Measurements from ENCODE around the gene TF. TPM values are rescaled to one million over a fixed set of nuclear protein-coding genes. Genes with fewer than 3 reads are reported as not detected.

The TF gene
- polyA plus RNA-seq, 1 donor (not counting 4 experiments of a cell fraction or from before 2014, with no cell fraction given) = 0.30 TPM

DNA sequence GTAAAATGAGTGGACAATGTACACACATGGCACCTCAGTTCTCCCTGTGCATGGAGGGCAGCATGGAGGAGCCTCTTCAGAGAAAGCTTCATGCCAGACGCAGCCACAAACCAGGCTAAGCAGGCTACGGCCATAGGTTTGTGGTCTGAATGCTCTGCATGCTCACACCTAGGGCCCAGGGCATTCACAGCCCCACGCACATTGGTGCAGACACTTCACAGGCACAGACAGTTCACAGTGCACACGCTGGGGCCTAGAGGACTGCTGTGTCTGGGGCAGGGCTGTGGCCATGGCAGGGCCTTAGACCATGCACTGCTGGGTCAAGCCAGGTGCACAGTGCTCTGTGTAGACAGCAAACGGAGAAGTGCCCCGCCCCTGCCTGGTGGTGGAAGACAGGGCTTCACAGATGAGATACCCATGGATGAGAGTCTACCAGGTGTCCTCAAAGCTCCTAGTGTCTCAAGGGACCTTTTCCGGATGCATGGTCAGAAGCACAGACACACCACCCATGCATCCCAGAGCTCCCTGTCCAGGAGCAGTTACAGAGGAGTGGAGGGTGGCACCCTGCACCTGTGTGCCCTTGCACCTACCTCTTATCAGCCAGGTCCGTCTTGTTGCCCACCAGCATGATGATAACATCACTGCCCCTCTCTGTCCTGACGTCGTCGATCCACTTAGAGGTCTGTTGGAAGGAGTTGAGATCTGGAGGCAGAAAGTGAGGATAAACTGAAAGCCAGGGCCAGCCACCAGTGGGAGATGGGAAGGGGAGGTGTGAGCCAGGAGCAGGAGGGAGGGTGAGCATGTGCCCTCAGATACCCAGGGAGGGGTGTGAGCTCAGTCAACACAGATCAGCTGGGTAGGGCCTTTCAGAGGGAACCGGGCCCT, 93.0 kb downstream of the TF start:
- Histone ChIP-seq H3K4me2 (ENCODE audit: control insufficient read depth, extremely low read depth, insufficient read depth, low read depth, low read length) (no peak overlapping the region), H3K9ac (ENCODE audit: control insufficient read depth, extremely low read depth, insufficient read depth, low read length) (no peak overlapping the region), H3K27me3 (ENCODE audit: control insufficient read depth, extremely low read depth, insufficient read depth, low read length) (no peaks in the 10 kb centered on the region), H3K4me1 (ENCODE audit: control insufficient read depth, extremely low read depth, insufficient read depth, low read length) (no peaks in the 10 kb centered on the region), H3K79me2 (ENCODE audit: control insufficient read depth, insufficient read depth, low read length) (no peaks in the 10 kb centered on the region), H4K20me1 (ENCODE audit: control insufficient read depth, extremely low read depth, insufficient read depth, low read length) (no peaks in the 10 kb centered on the region), H3K9me3 (ENCODE audit: control insufficient read depth, low read depth, low read length) (no peaks in the 10 kb centered on the region), H3K27ac (ENCODE audit: control insufficient read depth, insufficient read depth, low read length) (no peak overlapping the region), H3K36me3 (ENCODE audit: control insufficient read depth in 2 of 2, extremely low read depth in 1 of 2, insufficient read depth in 2 of 2, low read length in 2 of 2) (no peaks in the 10 kb centered on the region), H2AFZ (ENCODE audit: control insufficient read depth, low read length) (no peak overlapping the region), H3K4me3 (ENCODE audit: control insufficient read depth in 2 of 3, extremely low read depth in 1 of 3, insufficient read depth in 2 of 3, low read depth in 1 of 3, low read length in 3 of 3) (no peak overlapping the region), H3K9me1 (ENCODE audit: control insufficient read depth, extremely low read depth, insufficient read depth, low read length) (no peaks in the 10 kb centered on the region)
- FAIRE-seq (no peak), DNase-seq (ENCODE audit: low read depth, low spot score) (no peak)
- dilution Hi-C loops (cut with MboI; ENCODE audit: extremely low pct_ligation_motif_present, low sequenced_read_pairs) = no loop called here
- TF ChIP-seq EZH2 (IDR thresholded peaks at IDR 0.05; ENCODE audit: low read length) = no peak
- TF ChIP-seq, protein P1, sequence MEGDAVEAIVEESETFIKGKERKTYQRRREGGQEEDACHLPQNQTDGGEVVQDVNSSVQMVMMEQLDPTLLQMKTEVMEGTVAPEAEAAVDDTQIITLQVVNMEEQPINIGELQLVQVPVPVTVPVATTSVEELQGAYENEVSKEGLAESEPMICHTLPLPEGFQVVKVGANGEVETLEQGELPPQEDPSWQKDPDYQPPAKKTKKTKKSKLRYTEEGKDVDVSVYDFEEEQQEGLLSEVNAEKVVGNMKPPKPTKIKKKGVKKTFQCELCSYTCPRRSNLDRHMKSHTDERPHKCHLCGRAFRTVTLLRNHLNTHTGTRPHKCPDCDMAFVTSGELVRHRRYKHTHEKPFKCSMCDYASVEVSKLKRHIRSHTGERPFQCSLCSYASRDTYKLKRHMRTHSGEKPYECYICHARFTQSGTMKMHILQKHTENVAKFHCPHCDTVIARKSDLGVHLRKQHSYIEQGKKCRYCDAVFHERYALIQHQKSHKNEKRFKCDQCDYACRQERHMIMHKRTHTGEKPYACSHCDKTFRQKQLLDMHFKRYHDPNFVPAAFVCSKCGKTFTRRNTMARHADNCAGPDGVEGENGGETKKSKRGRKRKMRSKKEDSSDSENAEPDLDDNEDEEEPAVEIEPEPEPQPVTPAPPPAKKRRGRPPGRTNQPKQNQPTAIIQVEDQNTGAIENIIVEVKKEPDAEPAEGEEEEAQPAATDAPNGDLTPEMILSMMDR (optimal IDR thresholded peaks at IDR 0.05 in 1 of 3, IDR thresholded peaks at IDR 0.05 in 1 of 3, conservative IDR thresholded peaks at IDR 0.05 in 1 of 3; ENCODE audit: extremely low read depth in 1 of 3, insufficient read depth in 2 of 3, low read length in 3 of 3) = no peak

DNA sequence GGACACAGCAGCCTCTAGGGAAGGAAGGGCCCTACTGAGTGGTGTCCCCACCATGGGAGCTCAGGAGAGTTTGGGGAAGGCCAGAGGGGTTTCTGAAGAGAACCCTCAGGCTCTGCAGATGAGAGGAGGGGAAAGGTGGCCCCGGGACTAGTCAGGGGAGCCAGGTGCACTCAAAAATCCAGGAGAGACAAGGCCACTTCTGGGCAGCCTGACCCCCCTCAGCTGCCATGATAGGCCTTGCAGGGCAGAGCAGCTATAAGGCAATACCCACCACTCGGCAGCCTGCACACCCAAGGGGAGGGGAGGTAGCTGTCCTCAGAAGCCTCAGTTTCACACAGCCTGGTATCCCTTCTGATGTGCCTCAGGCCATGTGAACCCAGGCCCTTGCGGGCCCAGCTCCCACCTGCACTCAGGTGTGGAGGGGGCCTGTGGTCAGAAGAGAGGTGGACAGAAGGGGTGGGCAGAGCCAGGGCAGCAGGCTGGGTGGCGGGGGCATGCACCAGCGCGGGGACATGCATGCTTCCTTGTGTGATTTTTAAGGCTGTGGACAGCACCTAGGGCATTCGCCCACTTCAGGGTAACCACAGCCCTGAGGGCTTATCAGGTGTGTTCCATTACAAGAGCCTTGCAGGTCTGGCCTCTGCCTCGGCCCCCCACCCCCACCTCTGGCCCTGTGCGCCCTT, 94.0 kb downstream of the TF start:
- no peaks in the 10 kb centered on the region for H3K36me3 ChIP-seq (ENCODE audit: control insufficient read depth in 2 of 2, extremely low read depth in 1 of 2, insufficient read depth in 2 of 2, low read length in 2 of 2)
- no peaks in the 10 kb centered on the region for H3K79me2 ChIP-seq (ENCODE audit: control insufficient read depth, insufficient read depth, low read length)
- no peak overlapping the region for H2AFZ ChIP-seq (ENCODE audit: control insufficient read depth, low read length)
- no peak overlapping the region for H3K9ac ChIP-seq (ENCODE audit: control insufficient read depth, extremely low read depth, insufficient read depth, low read length)
- no peak for FAIRE-seq
- H3K4me1 ChIP-seq (ENCODE audit: control insufficient read depth, extremely low read depth, insufficient read depth, low read length) = no peaks in the 10 kb centered on the region
- no peaks in the 10 kb centered on the region for H3K9me3 ChIP-seq (ENCODE audit: control insufficient read depth, low read depth, low read length)
- no peak for DNase-seq (ENCODE audit: low read depth, low spot score)
- no peak overlapping the region for H3K27ac ChIP-seq (ENCODE audit: control insufficient read depth, insufficient read depth, low read length)
- peaks cover 1% of the 10 kb centered on the region for H3K27me3 ChIP-seq (ENCODE audit: control insufficient read depth, extremely low read depth, insufficient read depth, low read length)
- dilution Hi-C loops (cut with MboI; ENCODE audit: extremely low pct_ligation_motif_present, low sequenced_read_pairs) = no loop called here
- H3K9me1 ChIP-seq (ENCODE audit: control insufficient read depth, extremely low read depth, insufficient read depth, low read length) = no peaks in the 10 kb centered on the region
- H3K4me3 ChIP-seq (ENCODE audit: control insufficient read depth in 2 of 3, extremely low read depth in 1 of 3, insufficient read depth in 2 of 3, low read depth in 1 of 3, low read length in 3 of 3) = no peak overlapping the region
- no peaks in the 10 kb centered on the region for H4K20me1 ChIP-seq (ENCODE audit: control insufficient read depth, extremely low read depth, insufficient read depth, low read length)
- H3K4me2 ChIP-seq (ENCODE audit: control insufficient read depth, extremely low read depth, insufficient read depth, low read depth, low read length) = no peak overlapping the region
- TF ChIP-seq, protein P1 (optimal IDR thresholded peaks at IDR 0.05 in 1 of 3, IDR thresholded peaks at IDR 0.05 in 1 of 3, conservative IDR thresholded peaks at IDR 0.05 in 1 of 3; ENCODE audit: extremely low read depth in 1 of 3, insufficient read depth in 2 of 3, low read length in 3 of 3) = no peak
- TF ChIP-seq EZH2 (IDR thresholded peaks at IDR 0.05; ENCODE audit: low read length) = no peak
